ENCODE measurements around the gene LCOR.

Gene LCOR

GRCh38 chr10:96858706-96859050, 26.6 kb downstream of the LCOR start:
- TF ChIP-seq CTCF (IDR thresholded peaks at IDR 0.05; ENCODE audit: borderline replicate concordance, control extremely low read depth, extremely low read depth, insufficient read depth, missing control alignments), result no peak
- in situ Hi-C loops (cut with MboI; ENCODE audit: low sequenced_read_pairs, unreplicated experiment), result no loop called here
- DNase-seq (ENCODE audit: low spot score), result no peak

GRCh38 chr10:96860631-96861277, 28.7 kb downstream of the LCOR start:
- TF ChIP-seq CTCF (IDR thresholded peaks at IDR 0.05; ENCODE audit: borderline replicate concordance, control extremely low read depth, extremely low read depth, insufficient read depth, missing control alignments), result no peak
- no peak for DNase-seq (ENCODE audit: low spot score)
- in situ Hi-C loops (cut with MboI; ENCODE audit: low sequenced_read_pairs, unreplicated experiment), result no loop called here

GRCh38 chr10:96863922-96864543, 31.9 kb downstream of the LCOR start:
- no peak for TF ChIP-seq CTCF (IDR thresholded peaks at IDR 0.05; ENCODE audit: borderline replicate concordance, control extremely low read depth, extremely low read depth, insufficient read depth, missing control alignments)
- in situ Hi-C loops (cut with MboI; ENCODE audit: low sequenced_read_pairs, unreplicated experiment), result no loop called here
- DNase-seq (ENCODE audit: low spot score), result peak; percentile 49

- no peak for DNase-seq (ENCODE audit: low spot score)
- no peak for TF ChIP-seq CTCF (IDR thresholded peaks at IDR 0.05; ENCODE audit: borderline replicate concordance, control extremely low read depth, extremely low read depth, insufficient read depth, missing control alignments)
- in situ Hi-C loops (cut with MboI; ENCODE audit: low sequenced_read_pairs, unreplicated experiment), result no loop called here
Observed at GRCh38 chr10:96873086-96873485, 41.0 kb downstream of the LCOR start.

GRCh38 chr10:96873756-96874467, 41.8 kb downstream of the LCOR start:
- in situ Hi-C loops (cut with MboI; ENCODE audit: low sequenced_read_pairs, unreplicated experiment), result no loop called here
- no peak for DNase-seq (ENCODE audit: low spot score)
- no peak for TF ChIP-seq CTCF (IDR thresholded peaks at IDR 0.05; ENCODE audit: borderline replicate concordance, control extremely low read depth, extremely low read depth, insufficient read depth, missing control alignments)

- no peak for DNase-seq (ENCODE audit: low spot score)
- in situ Hi-C loops (cut with MboI; ENCODE audit: low sequenced_read_pairs, unreplicated experiment), result no loop called here
- no peak for TF ChIP-seq CTCF (IDR thresholded peaks at IDR 0.05; ENCODE audit: borderline replicate concordance, control extremely low read depth, extremely low read depth, insufficient read depth, missing control alignments)
Observed at GRCh38 chr10:96878057-96878456, 46.0 kb downstream of the LCOR start.

Data from GM13976 (cell line).